GM21367 (cell line): Measurements from ENCODE around the gene NPTXR.

Experiments
- ATAC-seq: cut with Tn5 transposase; IDR thresholded peaks from one replicate; pipeline ENCODE4 v1.9.1; 2021; ENCODE audit not compliant: unreplicated experiment

Gene NPTXR

GRCh38 chr22:38799265-38800002, 44.4 kb downstream of the NPTXR start:
- ATAC-seq, result no peak

DNA sequence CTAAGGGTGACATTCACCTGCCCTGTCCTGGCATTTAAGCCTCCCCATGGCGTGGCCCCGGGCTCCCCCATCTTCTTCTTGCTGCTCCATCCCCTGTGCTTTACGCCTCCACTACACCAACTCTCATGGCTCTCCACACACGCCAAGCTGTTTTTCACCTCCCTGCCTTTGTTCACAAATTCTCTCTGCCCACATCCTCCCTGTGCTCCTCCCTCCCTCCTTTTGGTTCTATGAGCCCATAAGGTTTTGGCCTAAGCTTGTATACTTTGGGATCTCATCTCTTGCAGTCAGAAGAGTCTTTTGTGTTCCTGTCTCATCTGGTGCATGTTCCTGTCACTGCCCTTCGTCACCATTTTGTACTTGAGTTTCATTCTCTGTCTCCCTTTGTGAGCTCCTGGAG, 45.3 kb downstream of the NPTXR start:
- no peak for ATAC-seq

- no peak for ATAC-seq
Observed at GRCh38 chr22:38796262-38796957, 47.4 kb downstream of the NPTXR start.

- ATAC-seq, result no peak
Observed at GRCh38 chr22:38795569-38795968, 48.3 kb downstream of the NPTXR start.

- peak; percentile 81 for ATAC-seq
Observed at GRCh38 chr22:38793721-38794466, 49.9 kb downstream of the NPTXR start, which contains the start of gene DNAL4. DNAL4 (minus strand) TSS chr22:38794143; CDS start chr22:38782731, 11,412 bp downstream.

DNA sequence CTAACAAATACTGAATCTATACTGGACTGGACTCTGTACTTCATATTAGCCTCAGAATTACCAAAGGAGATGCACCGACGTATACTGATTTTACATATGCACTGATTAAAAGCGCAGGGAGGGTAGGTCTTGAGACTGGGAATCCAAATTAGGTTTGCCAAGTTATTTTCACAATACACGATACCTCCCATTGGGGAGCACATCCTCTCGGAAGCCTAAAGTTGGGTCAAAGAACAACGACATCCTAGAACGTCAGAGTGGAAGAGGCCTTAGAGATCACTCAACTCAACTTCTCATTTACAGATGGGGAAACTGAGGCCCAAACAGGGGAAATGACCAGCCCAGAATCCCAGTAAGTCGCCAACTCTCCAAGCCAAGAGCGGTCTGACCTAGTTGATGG, 50.5 kb downstream of the NPTXR start:
- ATAC-seq, result no peak

DNA sequence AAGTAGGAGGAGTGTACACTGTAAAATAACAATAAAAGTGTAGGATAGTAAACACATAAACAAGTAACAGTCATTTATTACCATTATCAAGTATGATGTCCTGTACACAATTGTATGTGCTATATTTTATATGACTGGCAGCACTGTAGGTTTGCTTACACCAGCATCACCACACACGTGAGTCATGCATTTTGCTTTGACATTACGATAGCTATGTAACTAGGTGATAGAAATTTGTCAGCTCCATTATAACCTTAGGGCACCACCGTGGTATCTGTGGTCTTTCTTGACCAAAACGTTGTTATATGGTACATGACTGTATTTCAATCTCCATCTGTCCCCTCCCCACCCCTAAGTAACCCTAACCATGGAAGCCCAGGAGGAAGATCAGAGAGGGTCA, 51.0 kb downstream of the NPTXR start:
- ATAC-seq, result no peak

- ATAC-seq, result no peak
Observed at GRCh38 chr22:38789606-38790005, 54.2 kb downstream of the NPTXR start.

DNA sequence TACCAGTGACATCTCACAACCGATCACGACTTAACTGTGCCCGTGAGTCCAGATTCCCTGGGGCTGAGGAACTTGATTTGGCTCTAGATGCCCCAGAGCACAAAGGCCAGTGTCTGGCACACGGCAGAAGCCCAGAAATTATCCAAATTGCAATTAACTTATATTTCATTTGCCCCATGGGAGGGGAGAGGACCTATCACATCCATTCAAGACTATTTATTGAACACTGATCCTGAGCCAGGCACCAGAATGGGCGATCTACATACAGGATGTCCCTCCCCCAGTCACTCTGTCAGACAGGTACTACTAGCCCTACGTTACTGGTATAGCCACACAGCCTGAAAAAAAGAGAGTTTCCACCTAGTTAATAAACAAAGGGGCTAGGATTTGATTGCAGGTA, 55.0 kb downstream of the NPTXR start:
- no peak for ATAC-seq

DNA sequence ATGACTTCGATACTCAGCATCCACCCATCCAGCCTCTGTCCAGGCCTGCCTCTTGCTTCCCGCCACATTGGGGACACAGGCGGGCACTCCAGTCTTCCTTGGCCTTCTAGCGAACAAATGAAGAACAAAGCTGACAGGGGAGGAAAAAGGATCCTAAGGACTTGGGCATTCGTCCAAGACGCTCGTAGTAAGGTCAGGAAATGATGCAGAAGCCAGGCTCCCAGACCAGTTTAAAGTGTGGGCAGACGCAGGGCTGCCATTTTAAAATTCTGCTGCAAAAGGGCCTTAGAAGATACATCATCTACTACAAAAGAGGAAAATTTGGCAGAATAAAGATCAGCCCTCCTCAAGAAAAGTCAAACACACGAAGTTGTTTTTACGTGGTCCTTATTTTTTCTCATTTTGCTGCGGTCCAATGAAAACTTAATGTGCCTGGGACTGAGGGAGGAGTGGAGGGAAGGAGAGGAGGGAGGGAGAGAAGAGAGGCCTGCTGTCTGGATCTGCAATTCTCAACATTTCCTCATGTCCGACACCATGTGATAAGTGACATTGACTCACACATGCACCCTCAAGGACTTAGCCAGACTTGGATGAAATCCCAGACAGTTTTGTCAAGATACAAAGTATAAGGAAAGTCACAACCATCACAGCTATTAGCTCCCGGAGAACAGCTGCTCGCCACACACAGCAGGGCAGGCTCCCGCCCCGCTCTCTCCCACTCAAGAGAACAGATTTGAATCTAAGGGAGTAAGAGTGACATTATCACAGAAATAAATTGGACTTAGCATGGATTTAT, 55.6 kb downstream of the NPTXR start:
- ATAC-seq, result no peak

- ATAC-seq, result no peak
Observed at GRCh38 chr22:38786631-38787030, 57.2 kb downstream of the NPTXR start.

GRCh38 chr22:38784856-38785255, 59.0 kb downstream of the NPTXR start:
- ATAC-seq, result no peak

GRCh38 chr22:38784035-38784434, 59.8 kb downstream of the NPTXR start:
- ATAC-seq, result no peak

DNA sequence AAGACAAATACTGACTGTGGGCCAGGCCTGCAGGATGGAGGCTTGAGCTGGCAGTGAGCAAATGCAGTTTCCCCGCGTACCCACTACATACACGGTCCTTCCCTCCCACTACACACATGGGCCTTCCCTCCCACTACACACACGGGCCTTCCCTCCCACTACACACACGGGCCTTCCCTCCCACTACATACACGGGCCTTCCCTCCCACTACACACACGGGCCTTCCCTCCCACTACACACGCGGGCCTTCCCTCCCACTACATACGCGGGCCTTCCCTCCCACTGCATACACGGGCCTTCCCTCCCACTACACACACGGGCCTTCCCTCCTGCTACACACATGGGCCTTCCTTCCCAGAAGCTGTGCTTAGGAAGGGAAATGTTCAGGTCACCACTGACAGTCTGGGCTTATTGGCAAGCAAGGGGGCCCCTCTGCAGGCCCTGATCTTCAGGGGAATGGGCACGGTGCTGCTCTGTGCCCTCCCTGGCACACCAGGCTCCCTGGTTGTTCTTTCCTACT, 60.7 kb downstream of the NPTXR start:
- no peak for ATAC-seq

- ATAC-seq, result no peak
Observed at GRCh38 chr22:38782402-38783094, 61.3 kb downstream of the NPTXR start.

- no peak for ATAC-seq
Observed at GRCh38 chr22:38781033-38781432, 62.8 kb downstream of the NPTXR start.

- ATAC-seq, result no peak
Observed at GRCh38 chr22:38777087-38777671, 66.6 kb downstream of the NPTXR start.

- ATAC-seq, result no peak
Observed at GRCh38 chr22:38776086-38776485, 67.7 kb downstream of the NPTXR start.

DNA sequence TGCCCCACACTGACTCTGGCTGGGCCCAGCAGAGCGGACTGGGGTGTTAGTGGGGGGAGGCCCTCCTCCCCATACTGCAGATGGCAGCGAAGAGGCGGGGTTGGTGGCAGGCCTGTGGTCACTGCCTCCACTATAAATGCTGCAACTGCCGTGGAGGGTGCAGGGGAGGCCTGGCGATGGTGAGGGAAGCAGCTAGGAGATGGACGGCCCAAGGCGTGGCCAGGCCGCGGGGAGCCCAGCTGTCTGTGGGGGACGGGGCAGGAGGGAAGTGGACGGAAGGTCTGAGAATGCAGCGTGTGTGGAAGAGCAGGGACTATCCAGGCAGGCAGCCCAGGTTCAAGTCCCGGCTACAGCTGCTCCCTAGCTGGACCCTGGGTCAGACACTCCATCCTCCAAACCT, 68.2 kb downstream of the NPTXR start:
- no peak for ATAC-seq
